GM23338 (cell line): ENCODE results near the gene TMEM121. TPM values are rescaled to one million over a fixed set of nuclear protein-coding genes. Genes with fewer than 3 reads are reported as not detected.

Experiments
- ATAC-seq: fragments of 200-7000 bp; cut with Tn5 transposase; 3 replicates; pipeline ENCODE4 v1.9.1; 2020
- DNase-seq: peaks from one replicate; pipeline ENCODE4 v3.0.0-alpha.2; 2015; ENCODE audit warnings: low spot score
- H2AFZ ChIP-seq: fragments of 200-600 bp; sonication (generic); 2 replicates; pipeline ENCODE4 v1.8.0; 2016; ENCODE audit warnings: antibody characterized with exemption, mild to moderate bottlenecking, moderate library complexity
- H3F3A ChIP-seq: fragments of 200-600 bp; sonication (generic); replicated peaks from 2 replicates; pipeline ENCODE4 v1.8.0; 2017; ENCODE audit warnings: antibody characterized with exemption, mixed run types, low read depth
- H3K27ac ChIP-seq: fragments of 200-600 bp; sonication (generic); 2 replicates; pipeline ENCODE4 v1.6.1; 2016; ENCODE audit warnings: low read depth
- H3K27me3 ChIP-seq: fragments of 200-600 bp; sonication (generic); 2 replicates; pipeline ENCODE4 v1.8.0; 2016; ENCODE audit warnings: mild to moderate bottlenecking, mixed run types, moderate library complexity; ENCODE audit not compliant: insufficient read depth
- H3K36me3 ChIP-seq: fragments of 200-600 bp; sonication (generic); 2 replicates; pipeline ENCODE4 v1.8.0; 2016; ENCODE audit warnings: mild to moderate bottlenecking; ENCODE audit not compliant: insufficient read depth
- H3K4me1 ChIP-seq: fragments of 200-600 bp; sonication (generic); 2 replicates; pipeline ENCODE4 v1.8.0; 2016; ENCODE audit warnings: mild to moderate bottlenecking, moderate library complexity; ENCODE audit not compliant: insufficient read depth
- H3K4me2 ChIP-seq: fragments of 200-600 bp; sonication (generic); 2 replicates; pipeline ENCODE4 v1.7.1; 2017; ENCODE audit warnings: mixed run types
- H3K4me3 ChIP-seq: fragments of 200-600 bp; sonication (generic); 2 replicates; pipeline ENCODE4 v1.6.1; 2016; ENCODE audit warnings: mixed run types
- H3K79me2 ChIP-seq: fragments of 200-600 bp; sonication (generic); replicated peaks from 2 replicates; pipeline ENCODE4 v1.8.0; 2017; ENCODE audit warnings: mild to moderate bottlenecking; ENCODE audit not compliant: insufficient read depth
- H3K9me2 ChIP-seq: fragments of 200-600 bp; sonication (generic); 2 replicates; pipeline ENCODE4 v1.8.0; 2017; ENCODE audit not compliant: insufficient read depth
- H4K20me1 ChIP-seq: fragments of 200-600 bp; sonication (generic); replicated peaks from 2 replicates; pipeline ENCODE4 v1.8.0; 2017; ENCODE audit warnings: mild to moderate bottlenecking; ENCODE audit not compliant: insufficient read depth
- H3K27ac Mint-ChIP-seq: 2 replicates; pipeline ENCODE4 v1.8.0; 2020; ENCODE audit warnings: inconsistent platforms, mild to moderate bottlenecking, moderate library complexity, mixed read lengths
- H3K27me3 Mint-ChIP-seq: 3 replicates; pipeline ENCODE4 v1.8.0; 2022; ENCODE audit warnings: low read depth, mild to moderate bottlenecking, moderate library complexity, mixed read lengths, inconsistent platforms; ENCODE audit not compliant: insufficient read depth, poor library complexity
- H3K36me3 Mint-ChIP-seq: 3 replicates; pipeline ENCODE4 v1.8.0; 2021; ENCODE audit warnings: low read depth, mild to moderate bottlenecking, inconsistent platforms, moderate library complexity, mixed read lengths
- H3K4me1 Mint-ChIP-seq: 3 replicates; pipeline ENCODE4 v1.8.0; 2020; ENCODE audit warnings: mild to moderate bottlenecking, inconsistent platforms, mixed read lengths
- H3K4me3 Mint-ChIP-seq: 3 replicates; pipeline ENCODE4 v1.8.0; 2021; ENCODE audit warnings: moderate library complexity, mild to moderate bottlenecking, inconsistent platforms, mixed read lengths
- H3K9me3 Mint-ChIP-seq: 3 replicates; pipeline ENCODE4 v1.8.0; 2020; ENCODE audit warnings: moderate library complexity, mild to moderate bottlenecking, inconsistent platforms, mixed read lengths
- CREB1 ChIP-seq: fragments of 250-450 bp; sonication (Bioruptor Pico); IDR thresholded peaks from 2 replicates; pipeline ENCODE4 v1.5.0; 2020; ENCODE audit warnings: low read depth, mild to moderate bottlenecking, moderate library complexity
- ETS1 ChIP-seq: IDR thresholded peaks from 2 replicates; pipeline ENCODE4 v1.6.1; 2016; ENCODE audit warnings: antibody characterized with exemption
- EZH2 ChIP-seq: fragments of 200-600 bp; sonication (generic); IDR thresholded peaks from one replicate; pipeline ENCODE4 v1.8.0; 2017; ENCODE audit warnings: antibody characterized with exemption, mild to moderate bottlenecking, low read depth; ENCODE audit not compliant: unreplicated experiment
- EZH2phosphoT487 ChIP-seq: fragments of 200-600 bp; sonication (generic); IDR thresholded peaks from one replicate; pipeline ENCODE4 v1.8.1; 2018; ENCODE audit warnings: antibody characterized with exemption; ENCODE audit not compliant: unreplicated experiment
- JUNB ChIP-seq: IDR thresholded peaks from one replicate; pipeline ENCODE4 v1.6.1; 2016; ENCODE audit warnings: antibody characterized with exemption; ENCODE audit not compliant: unreplicated experiment
- NANOG ChIP-seq: IDR thresholded peaks from 2 replicates; pipeline ENCODE4 v1.6.1; 2016; ENCODE audit warnings: antibody characterized with exemption, borderline replicate concordance
- POLR2AphosphoS5 ChIP-seq: IDR thresholded peaks from 2 replicates; pipeline ENCODE4 v1.6.1; 2016; ENCODE audit warnings: antibody characterized with exemption, low read depth
- STAT1 ChIP-seq: IDR thresholded peaks from one replicate; pipeline ENCODE4 v1.6.1; 2016; ENCODE audit warnings: antibody characterized with exemption; ENCODE audit not compliant: unreplicated experiment
- ZNF114 ChIP-seq: fragments of 250-450 bp; sonication (Bioruptor Pico); IDR thresholded peaks from 2 replicates; pipeline ENCODE4 v1.5.0; 2020; ENCODE audit warnings: mild to moderate bottlenecking, moderate library complexity
- ZNF331 ChIP-seq: fragments of 250-450 bp; sonication (Bioruptor Pico); IDR thresholded peaks from 2 replicates; pipeline ENCODE4 v1.5.0; 2020; ENCODE audit warnings: low read depth, mild to moderate bottlenecking, moderate library complexity
- polyA plus RNA-seq: library from polyadenylated mRNA; unstranded; fragments of >200 nt; fragmentation: Nextera tagmentation; extraction: Ambion mirVana; gene quantifications from 2 replicates; pipeline ENCODE4 v1.2.1, GENCODE V29; 2016
- total RNA-seq: library from RNA; depleted of rRNA; stranded (reverse); fragments of >200 nt; shearing (Covaris generic); gene quantifications from 2 replicates; pipeline ENCODE4 v1.2.3, GENCODE V29; 2014
- TF ChIP-seq, protein P1 (sequence below), 2 experiments: fragments of 200-600 bp in 1 of 2; sonication (generic) in 1 of 2; conservative IDR thresholded peaks; 2 replicates each; pipeline versions ENCODE4 v1.5.1 to v1.6.1; 2016 to 2017; ENCODE audit warnings: antibody characterized with exemption in 2 of 2, low read depth in 2 of 2, mild to moderate bottlenecking in 2 of 2, moderate library complexity in 1 of 2
- TF ChIP-seq, protein P2 (sequence below): fragments of 250-450 bp; sonication (Bioruptor Pico); IDR thresholded peaks from 2 replicates; pipeline ENCODE4 v1.5.0; 2020; ENCODE audit warnings: mild to moderate bottlenecking, moderate library complexity
- TF ChIP-seq, protein P3 (sequence below): IDR thresholded peaks from one replicate; pipeline ENCODE4 v1.6.1; 2018; ENCODE audit warnings: antibody characterized with exemption; ENCODE audit not compliant: unreplicated experiment

The TMEM121 gene
- total and polyA plus RNA-seq, 2 experiments from 2014 or later = 0.13 to 1.3 TPM

GRCh38 chr14:105508601-105509000 is 17.8 kb upstream of the TMEM121 start:
- no peak for DNase-seq

More at GRCh38 chr14:105508601-105509000, 17.8 kb upstream of the TMEM121 start:
- no peaks in the 10 kb centered on the region; the same call in none of the 3 replicates for H3K9me3 Mint-ChIP-seq
- H3K27ac Mint-ChIP-seq = no peak overlapping the region
- Histone ChIP-seq H3K27me3 (no peaks in the 10 kb centered on the region), H3K79me2 (no peaks in the 10 kb centered on the region), H3K4me2 (no peak overlapping the region), H3K36me3 (no peaks in the 10 kb centered on the region), H3K9me2 (no peaks in the 10 kb centered on the region), H4K20me1 (no peaks in the 10 kb centered on the region), H2AFZ (no peak overlapping the region), H3K4me1 (no peaks in the 10 kb centered on the region), H3K27ac (no peak overlapping the region), H3K4me3 (no peak overlapping the region), H3F3A (no peaks in the 10 kb centered on the region)
- no peaks in the 10 kb centered on the region; the same call in 2 of the 3 replicates for H3K36me3 Mint-ChIP-seq
- H3K27me3 Mint-ChIP-seq = peaks cover 3% of the 10 kb centered on the region
- no peak for ATAC-seq
- H3K4me1 Mint-ChIP-seq = no peaks in the 10 kb centered on the region
- TF ChIP-seq POLR2AphosphoS5 = no peak
- TF ChIP-seq EZH2 = no peak
- no peak for TF ChIP-seq JUNB
- TF ChIP-seq STAT1 = no peak
- TF ChIP-seq, protein P1, sequence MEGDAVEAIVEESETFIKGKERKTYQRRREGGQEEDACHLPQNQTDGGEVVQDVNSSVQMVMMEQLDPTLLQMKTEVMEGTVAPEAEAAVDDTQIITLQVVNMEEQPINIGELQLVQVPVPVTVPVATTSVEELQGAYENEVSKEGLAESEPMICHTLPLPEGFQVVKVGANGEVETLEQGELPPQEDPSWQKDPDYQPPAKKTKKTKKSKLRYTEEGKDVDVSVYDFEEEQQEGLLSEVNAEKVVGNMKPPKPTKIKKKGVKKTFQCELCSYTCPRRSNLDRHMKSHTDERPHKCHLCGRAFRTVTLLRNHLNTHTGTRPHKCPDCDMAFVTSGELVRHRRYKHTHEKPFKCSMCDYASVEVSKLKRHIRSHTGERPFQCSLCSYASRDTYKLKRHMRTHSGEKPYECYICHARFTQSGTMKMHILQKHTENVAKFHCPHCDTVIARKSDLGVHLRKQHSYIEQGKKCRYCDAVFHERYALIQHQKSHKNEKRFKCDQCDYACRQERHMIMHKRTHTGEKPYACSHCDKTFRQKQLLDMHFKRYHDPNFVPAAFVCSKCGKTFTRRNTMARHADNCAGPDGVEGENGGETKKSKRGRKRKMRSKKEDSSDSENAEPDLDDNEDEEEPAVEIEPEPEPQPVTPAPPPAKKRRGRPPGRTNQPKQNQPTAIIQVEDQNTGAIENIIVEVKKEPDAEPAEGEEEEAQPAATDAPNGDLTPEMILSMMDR (conservative IDR thresholded peaks at IDR 0.05; ENCODE audit: low read depth in 2 of 2) = no peak
- TF ChIP-seq, protein P2, sequence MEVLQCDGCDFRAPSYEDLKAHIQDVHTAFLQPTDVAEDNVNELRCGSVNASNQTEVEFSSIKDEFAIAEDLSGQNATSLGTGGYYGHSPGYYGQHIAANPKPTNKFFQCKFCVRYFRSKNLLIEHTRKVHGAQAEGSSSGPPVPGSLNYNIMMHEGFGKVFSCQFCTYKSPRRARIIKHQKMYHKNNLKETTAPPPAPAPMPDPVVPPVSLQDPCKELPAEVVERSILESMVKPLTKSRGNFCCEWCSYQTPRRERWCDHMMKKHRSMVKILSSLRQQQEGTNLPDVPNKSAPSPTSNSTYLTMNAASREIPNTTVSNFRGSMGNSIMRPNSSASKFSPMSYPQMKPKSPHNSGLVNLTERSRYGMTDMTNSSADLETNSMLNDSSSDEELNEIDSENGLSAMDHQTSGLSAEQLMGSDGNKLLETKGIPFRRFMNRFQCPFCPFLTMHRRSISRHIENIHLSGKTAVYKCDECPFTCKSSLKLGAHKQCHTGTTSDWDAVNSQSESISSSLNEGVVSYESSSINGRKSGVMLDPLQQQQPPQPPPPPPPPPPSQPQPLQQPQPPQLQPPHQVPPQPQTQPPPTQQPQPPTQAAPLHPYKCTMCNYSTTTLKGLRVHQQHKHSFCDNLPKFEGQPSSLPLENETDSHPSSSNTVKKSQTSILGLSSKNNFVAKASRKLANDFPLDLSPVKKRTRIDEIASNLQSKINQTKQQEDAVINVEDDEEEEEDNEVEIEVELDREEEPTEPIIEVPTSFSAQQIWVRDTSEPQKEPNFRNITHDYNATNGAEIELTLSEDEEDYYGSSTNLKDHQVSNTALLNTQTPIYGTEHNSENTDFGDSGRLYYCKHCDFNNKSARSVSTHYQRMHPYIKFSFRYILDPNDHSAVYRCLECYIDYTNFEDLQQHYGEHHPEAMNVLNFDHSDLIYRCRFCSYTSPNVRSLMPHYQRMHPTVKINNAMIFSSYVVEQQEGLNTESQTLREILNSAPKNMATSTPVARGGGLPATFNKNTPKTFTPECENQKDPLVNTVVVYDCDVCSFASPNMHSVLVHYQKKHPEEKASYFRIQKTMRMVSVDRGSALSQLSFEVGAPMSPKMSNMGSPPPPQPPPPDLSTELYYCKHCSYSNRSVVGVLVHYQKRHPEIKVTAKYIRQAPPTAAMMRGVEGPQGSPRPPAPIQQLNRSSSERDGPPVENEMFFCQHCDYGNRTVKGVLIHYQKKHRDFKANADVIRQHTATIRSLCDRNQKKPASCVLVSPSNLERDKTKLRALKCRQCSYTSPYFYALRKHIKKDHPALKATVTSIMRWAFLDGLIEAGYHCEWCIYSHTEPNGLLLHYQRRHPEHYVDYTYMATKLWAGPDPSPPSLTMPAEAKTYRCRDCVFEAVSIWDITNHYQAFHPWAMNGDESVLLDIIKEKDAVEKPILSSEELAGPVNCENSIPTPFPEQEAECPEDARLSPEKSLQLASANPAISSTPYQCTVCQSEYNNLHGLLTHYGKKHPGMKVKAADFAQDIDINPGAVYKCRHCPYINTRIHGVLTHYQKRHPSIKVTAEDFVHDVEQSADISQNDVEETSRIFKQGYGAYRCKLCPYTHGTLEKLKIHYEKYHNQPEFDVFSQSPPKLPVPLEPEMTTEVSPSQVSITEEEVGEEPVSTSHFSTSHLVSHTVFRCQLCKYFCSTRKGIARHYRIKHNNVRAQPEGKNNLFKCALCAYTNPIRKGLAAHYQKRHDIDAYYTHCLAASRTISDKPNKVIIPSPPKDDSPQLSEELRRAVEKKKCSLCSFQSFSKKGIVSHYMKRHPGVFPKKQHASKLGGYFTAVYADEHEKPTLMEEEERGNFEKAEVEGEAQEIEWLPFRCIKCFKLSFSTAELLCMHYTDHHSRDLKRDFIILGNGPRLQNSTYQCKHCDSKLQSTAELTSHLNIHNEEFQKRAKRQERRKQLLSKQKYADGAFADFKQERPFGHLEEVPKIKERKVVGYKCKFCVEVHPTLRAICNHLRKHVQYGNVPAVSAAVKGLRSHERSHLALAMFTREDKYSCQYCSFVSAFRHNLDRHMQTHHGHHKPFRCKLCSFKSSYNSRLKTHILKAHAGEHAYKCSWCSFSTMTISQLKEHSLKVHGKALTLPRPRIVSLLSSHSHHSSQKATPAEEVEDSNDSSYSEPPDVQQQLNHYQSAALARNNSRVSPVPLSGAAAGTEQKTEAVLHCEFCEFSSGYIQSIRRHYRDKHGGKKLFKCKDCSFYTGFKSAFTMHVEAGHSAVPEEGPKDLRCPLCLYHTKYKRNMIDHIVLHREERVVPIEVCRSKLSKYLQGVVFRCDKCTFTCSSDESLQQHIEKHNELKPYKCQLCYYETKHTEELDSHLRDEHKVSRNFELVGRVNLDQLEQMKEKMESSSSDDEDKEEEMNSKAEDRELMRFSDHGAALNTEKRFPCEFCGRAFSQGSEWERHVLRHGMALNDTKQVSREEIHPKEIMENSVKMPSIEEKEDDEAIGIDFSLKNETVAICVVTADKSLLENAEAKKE (CRISPR knock-in tag) = no peak
- TF ChIP-seq EZH2phosphoT487 = no peak
- no peak for TF ChIP-seq ZNF114 (CRISPR knock-in tag)
- no peak for TF ChIP-seq NANOG
- TF ChIP-seq CREB1 = no peak
- TF ChIP-seq ZNF331 (CRISPR knock-in tag) = no peak
- TF ChIP-seq ETS1 = no peak
- TF ChIP-seq, protein P3, sequence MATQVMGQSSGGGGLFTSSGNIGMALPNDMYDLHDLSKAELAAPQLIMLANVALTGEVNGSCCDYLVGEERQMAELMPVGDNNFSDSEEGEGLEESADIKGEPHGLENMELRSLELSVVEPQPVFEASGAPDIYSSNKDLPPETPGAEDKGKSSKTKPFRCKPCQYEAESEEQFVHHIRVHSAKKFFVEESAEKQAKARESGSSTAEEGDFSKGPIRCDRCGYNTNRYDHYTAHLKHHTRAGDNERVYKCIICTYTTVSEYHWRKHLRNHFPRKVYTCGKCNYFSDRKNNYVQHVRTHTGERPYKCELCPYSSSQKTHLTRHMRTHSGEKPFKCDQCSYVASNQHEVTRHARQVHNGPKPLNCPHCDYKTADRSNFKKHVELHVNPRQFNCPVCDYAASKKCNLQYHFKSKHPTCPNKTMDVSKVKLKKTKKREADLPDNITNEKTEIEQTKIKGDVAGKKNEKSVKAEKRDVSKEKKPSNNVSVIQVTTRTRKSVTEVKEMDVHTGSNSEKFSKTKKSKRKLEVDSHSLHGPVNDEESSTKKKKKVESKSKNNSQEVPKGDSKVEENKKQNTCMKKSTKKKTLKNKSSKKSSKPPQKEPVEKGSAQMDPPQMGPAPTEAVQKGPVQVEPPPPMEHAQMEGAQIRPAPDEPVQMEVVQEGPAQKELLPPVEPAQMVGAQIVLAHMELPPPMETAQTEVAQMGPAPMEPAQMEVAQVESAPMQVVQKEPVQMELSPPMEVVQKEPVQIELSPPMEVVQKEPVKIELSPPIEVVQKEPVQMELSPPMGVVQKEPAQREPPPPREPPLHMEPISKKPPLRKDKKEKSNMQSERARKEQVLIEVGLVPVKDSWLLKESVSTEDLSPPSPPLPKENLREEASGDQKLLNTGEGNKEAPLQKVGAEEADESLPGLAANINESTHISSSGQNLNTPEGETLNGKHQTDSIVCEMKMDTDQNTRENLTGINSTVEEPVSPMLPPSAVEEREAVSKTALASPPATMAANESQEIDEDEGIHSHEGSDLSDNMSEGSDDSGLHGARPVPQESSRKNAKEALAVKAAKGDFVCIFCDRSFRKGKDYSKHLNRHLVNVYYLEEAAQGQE = no peak
- H3K4me3 Mint-ChIP-seq = no peak overlapping the region
